22Rv1 (cell line): ENCODE results near the gene PIK3C2B.

ENCODE experiments used
- CTCF ChIP-seq: fragments of 450-650 bp; IDR thresholded peaks from 2 replicates; pipeline ENCODE4 v1.5.1; 2017; ENCODE audit warnings: mild to moderate bottlenecking
- ZFX ChIP-seq: fragments of 450-650 bp; IDR thresholded peaks from 2 replicates; pipeline ENCODE4 v1.6.1; 2017; ENCODE audit warnings: antibody characterized with exemption, borderline replicate concordance

- TF ChIP-seq CTCF, result no peak
- no peak for TF ChIP-seq ZFX
Observed at GRCh38 chr1:204450461-204451257, 43.9 kb downstream of the PIK3C2B start.
